ENCODE results near the gene HERC6. TPM values are rescaled to one million over a fixed set of nuclear protein-coding genes. Genes with fewer than 3 reads are reported as not detected.

The HERC6 gene
- total and polyA plus RNA-seq, 2 of the 8 experiments (the other 6 are each of a cell fraction or from before 2014, with no cell fraction given), result 3.7 to 3.8 TPM

DNA sequence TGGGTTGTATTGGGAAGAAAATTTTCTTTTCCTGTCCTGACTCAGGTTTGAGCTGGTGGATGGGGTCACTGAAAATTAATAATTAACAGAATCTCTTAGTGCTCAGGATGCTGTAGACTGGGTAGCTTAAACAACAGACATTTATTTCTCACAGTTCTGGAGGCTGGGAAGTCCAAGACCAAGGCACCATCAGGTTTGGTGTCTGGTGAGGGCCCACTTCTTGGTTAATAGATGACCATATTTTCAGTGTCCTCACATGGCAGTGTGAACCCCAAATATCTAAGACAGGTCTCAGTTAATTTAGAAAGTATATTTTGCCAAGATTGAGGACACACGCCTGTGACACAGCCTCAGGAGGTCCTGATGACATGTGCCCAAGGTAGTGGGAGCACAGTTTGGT lies 31.1 kb downstream of the HERC6 start:
- no peak overlapping the region for H4K91ac ChIP-seq (replicated peaks; ENCODE audit: insufficient read length, low read length)
- H4K8ac ChIP-seq (ENCODE audit: extremely low read depth, insufficient read depth, low read length), result no peak overlapping the region
- H3K4me3 ChIP-seq (ENCODE audit: extremely low read depth in 1 of 4, insufficient read depth in 2 of 4, low read depth in 3 of 4, low read length in 4 of 4), result no peak overlapping the region
- no peak overlapping the region for H2BK20ac ChIP-seq (ENCODE audit: low read length)
- DNase-seq (ENCODE audit: low read depth in 1 of 2, low spot score in 2 of 2) (no peak), FAIRE-seq (no peak)
- H2BK12ac ChIP-seq (ENCODE audit: low read depth, low read length), result no peak overlapping the region
- H2BK120ac ChIP-seq (replicated peaks; ENCODE audit: low read depth, low read length), result no peak overlapping the region
- no peaks in the 10 kb centered on the region for H3K27me3 ChIP-seq (replicated peaks in 1 of 4; ENCODE audit: control insufficient read depth in 3 of 4, extremely low read depth in 1 of 4, insufficient read depth in 3 of 4, low read length in 3 of 4)
- no peak overlapping the region for H3K56ac ChIP-seq (replicated peaks; ENCODE audit: insufficient read length, low read depth, low read length)
- no peaks in the 10 kb centered on the region for H3K23me2 ChIP-seq (ENCODE audit: low read depth, low read length)
- POLR2A ChIA-PET (ENCODE audit: partially characterized antibody), result no interaction called here
- no peak overlapping the region for H2AK5ac ChIP-seq (ENCODE audit: low read depth, low read length)
- no peaks in the 10 kb centered on the region; a peak in 1 of 8 replicates for H3K36me3 ChIP-seq (ENCODE audit: control insufficient read depth in 2 of 4, insufficient read depth in 4 of 4, low read length in 3 of 4)
- H2AFZ ChIP-seq (ENCODE audit: low read length), result no peak overlapping the region
- no peak overlapping the region for H3K23ac ChIP-seq (ENCODE audit: insufficient read length)
- no peaks in the 10 kb centered on the region for H3K9me3 ChIP-seq (ENCODE audit: insufficient read depth in 2 of 2, low read depth in 1 of 2, low read length in 1 of 2)
- 78% methylated on average over 1 of the region's 1 CpG; no CpG with 5 or more reads in 1 of the 2 experiments for WGBS, 2 experiments (ENCODE audit: extremely low coverage in 1 of 2, insufficient coverage in 1 of 2, insufficient read length in 1 of 2, insufficient replicate concordance in 2 of 2, low coverage in 1 of 2, low lambda C conversion rate in 2 of 2, missing lambda C conversion rate in 1 of 2)
- no peak overlapping the region for H3K14ac ChIP-seq (ENCODE audit: insufficient read length)
- CTCF ChIA-PET (ENCODE audit: partially characterized antibody), result interaction anchor here (0.8 kb wide), 1 partner anchor 9 kb away, joined by 3 read pairs; no protein-coding TSS in a partner anchor
- H3K4me2 ChIP-seq (ENCODE audit: insufficient read depth in 1 of 2, low read depth in 2 of 2, low read length in 2 of 2), result no peak overlapping the region
- H2BK5ac ChIP-seq (ENCODE audit: low read depth, low read length), result no peak overlapping the region
- H3K9ac ChIP-seq (replicated peaks in 1 of 4; ENCODE audit: extremely low read depth in 1 of 4, low read depth in 3 of 4, low read length in 3 of 4), result no peak overlapping the region
- no peaks in the 10 kb centered on the region for H3K79me2 ChIP-seq (ENCODE audit: control insufficient read depth in 1 of 2, insufficient read depth in 2 of 2, low read length in 2 of 2)
- H4K5ac ChIP-seq (ENCODE audit: insufficient read length, low read depth, low read length), result no peak overlapping the region
- no peaks in the 10 kb centered on the region for H4K20me1 ChIP-seq (replicated peaks in 1 of 2; ENCODE audit: control insufficient read depth in 1 of 2, insufficient read depth in 2 of 2, low read length in 2 of 2)
- no peak overlapping the region for H3K4ac ChIP-seq (replicated peaks; ENCODE audit: insufficient read length, low read depth, low read length)
- H3K18ac ChIP-seq (ENCODE audit: extremely low read depth, low read length), result no peak overlapping the region
- no peak overlapping the region for H3K27ac ChIP-seq (ENCODE audit: low read depth, low read length)
- no peak overlapping the region for H2BK15ac ChIP-seq (ENCODE audit: low read length)
- H3K4me1 ChIP-seq (replicated peaks in 1 of 4; ENCODE audit: control insufficient read depth in 3 of 4, insufficient read depth in 4 of 4, low read length in 3 of 4), result no peaks in the 10 kb centered on the region
- H3K79me1 ChIP-seq (ENCODE audit: low read depth, low read length), result no peaks in the 10 kb centered on the region
- TF ChIP-seq, protein P1, sequence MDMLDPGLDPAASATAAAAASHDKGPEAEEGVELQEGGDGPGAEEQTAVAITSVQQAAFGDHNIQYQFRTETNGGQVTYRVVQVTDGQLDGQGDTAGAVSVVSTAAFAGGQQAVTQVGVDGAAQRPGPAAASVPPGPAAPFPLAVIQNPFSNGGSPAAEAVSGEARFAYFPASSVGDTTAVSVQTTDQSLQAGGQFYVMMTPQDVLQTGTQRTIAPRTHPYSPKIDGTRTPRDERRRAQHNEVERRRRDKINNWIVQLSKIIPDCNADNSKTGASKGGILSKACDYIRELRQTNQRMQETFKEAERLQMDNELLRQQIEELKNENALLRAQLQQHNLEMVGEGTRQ (IDR thresholded peaks at IDR 0.05; ENCODE audit: low read length), result no peak
- TF ChIP-seq MAFK (IDR thresholded peaks at IDR 0.05; ENCODE audit: low read depth, low read length) (no peak), EGR1 (IDR thresholded peaks at IDR 0.05; ENCODE audit: borderline replicate concordance, low read depth, low read length) (no peak), CTBP2 (IDR thresholded peaks at IDR 0.05; ENCODE audit: borderline replicate concordance, insufficient read depth, insufficient read length, low read length) (no peak), TAF7 (optimal IDR thresholded peaks at IDR 0.05; ENCODE audit: borderline replicate concordance, low read depth, low read length) (no peak), TBP (IDR thresholded peaks at IDR 0.05; ENCODE audit: low read depth, low read length) (no peak), JUN (IDR thresholded peaks at IDR 0.05; ENCODE audit: low read depth, low read length) (no peak), CHD1 (IDR thresholded peaks at IDR 0.05; ENCODE audit: low read depth, low read length) (no peak), JUND (IDR thresholded peaks at IDR 0.05; ENCODE audit: low read length) (no peak), TAF1 (IDR thresholded peaks at IDR 0.05; ENCODE audit: low read depth, low read length) (no peak), GABPA (IDR thresholded peaks at IDR 0.05; ENCODE audit: borderline replicate concordance, insufficient read depth, low read length) (no peak), BACH1 (IDR thresholded peaks at IDR 0.05; ENCODE audit: low read length) (no peak), TCF12 (IDR thresholded peaks at IDR 0.05; ENCODE audit: low read depth, low read length) (no peak)
- TF ChIP-seq, protein P2, sequence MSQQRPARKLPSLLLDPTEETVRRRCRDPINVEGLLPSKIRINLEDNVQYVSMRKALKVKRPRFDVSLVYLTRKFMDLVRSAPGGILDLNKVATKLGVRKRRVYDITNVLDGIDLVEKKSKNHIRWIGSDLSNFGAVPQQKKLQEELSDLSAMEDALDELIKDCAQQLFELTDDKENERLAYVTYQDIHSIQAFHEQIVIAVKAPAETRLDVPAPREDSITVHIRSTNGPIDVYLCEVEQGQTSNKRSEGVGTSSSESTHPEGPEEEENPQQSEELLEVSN (IDR thresholded peaks at IDR 0.05), result no peak

Data from H1 (cell line).